NK-92 treated with Interleukin-12 subunit alpha and Interleukin-12 subunit beta, amount 100 ng/mL, for 24 hours (cell line): ENCODE results near the gene FIBCD1.

ENCODE experiments used
- DNase-seq: peaks from one replicate; lab custom pipeline; 2025; lab: John Stamatoyannopoulos, UW

Gene FIBCD1

DNA sequence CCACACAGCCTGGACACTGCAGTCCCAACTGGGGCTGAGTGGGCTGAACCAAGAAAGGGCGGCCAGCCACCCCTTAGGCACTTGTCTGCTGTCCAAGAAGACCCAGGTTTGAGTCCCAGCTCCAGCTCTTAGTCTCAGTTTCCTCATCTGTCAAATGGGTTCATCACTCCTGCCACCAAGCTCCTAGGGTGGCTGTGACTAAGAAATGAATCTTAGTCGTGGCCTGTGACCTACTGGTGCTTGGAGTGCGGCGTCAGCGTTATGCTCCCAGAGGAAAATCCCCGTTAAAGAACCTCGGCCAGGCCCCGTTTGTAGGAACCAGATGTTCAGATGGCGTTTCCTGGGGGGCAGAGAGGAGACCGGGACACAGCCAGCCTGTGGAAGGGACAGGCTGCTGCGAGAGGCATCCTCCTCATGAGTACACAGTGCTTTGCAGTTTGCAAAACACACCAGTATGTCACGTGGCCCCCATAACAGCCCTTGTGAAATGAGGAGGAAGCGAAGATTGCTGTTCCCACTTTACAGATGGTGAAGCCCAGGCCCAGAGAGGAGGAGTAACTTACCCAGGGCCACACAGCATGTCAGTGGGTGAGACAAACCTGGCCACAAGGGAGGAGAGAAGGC, 3.3 kb downstream of the FIBCD1 start:
- no peak for DNase-seq

DNA sequence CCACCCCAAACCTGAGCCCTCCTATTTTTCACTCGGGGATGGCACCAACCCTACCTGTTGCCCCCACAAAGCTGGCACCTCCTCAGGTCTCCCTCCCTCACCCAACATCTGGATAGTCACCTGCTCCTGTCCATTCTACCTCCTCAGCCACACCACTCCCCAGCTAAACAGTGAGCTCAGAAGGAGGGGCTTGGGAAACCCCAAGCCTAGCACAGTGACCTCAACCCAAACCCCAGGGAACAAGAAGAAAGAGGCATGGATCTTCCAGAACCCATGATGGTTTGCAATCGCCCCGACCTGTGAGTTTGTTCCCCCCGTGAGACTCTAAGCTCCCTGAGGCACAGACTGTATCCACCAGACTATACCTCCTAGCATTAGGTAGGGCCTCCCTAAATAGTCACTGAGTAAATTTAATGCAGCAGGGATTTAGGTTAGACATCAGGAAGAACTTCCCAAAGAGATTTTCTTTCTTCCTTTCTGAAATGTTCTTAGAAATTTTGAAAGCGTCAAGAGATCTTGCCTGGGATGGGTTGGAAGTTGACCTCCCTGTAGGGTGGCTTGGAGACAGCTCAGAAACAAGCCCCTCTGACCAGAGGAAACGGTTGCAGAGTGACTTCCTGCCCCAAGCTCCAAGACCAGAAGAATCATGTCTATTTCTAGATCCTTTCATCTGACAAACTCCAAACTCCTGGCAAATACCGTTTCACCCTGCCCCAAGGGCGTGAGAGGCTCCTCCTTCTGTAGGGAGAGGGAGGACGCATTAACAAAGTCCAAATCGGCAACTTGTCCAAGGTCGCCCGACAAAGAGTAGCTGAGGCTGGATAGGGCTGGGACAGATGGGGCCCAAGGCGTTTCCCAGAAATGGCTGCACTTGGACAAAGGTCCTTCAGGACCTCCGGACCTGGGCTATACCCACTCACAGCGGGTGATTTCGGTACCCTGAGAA, 4.1 kb downstream of the FIBCD1 start:
- DNase-seq: no peak

DNA sequence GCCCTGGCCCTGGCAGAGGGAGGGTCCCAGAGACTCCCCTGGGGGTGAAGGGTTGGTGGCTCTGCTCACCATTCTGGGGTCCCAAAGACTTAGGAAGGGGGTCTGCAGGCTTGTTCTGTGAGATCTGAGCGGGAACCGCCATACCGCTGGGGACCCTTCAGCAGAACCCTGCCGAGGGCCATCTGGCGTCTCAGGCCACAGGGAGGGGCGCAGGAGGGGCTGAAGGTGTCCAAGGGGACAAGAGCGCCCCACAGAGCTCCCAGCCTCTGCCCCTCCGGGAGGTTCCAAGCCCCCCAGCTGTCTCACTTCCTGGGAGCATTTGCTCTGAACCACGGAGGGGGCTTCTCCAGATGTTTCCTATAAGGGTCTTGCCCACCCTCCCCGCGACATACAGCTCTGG, 4.8 kb downstream of the FIBCD1 start:
- no peak for DNase-seq

DNA sequence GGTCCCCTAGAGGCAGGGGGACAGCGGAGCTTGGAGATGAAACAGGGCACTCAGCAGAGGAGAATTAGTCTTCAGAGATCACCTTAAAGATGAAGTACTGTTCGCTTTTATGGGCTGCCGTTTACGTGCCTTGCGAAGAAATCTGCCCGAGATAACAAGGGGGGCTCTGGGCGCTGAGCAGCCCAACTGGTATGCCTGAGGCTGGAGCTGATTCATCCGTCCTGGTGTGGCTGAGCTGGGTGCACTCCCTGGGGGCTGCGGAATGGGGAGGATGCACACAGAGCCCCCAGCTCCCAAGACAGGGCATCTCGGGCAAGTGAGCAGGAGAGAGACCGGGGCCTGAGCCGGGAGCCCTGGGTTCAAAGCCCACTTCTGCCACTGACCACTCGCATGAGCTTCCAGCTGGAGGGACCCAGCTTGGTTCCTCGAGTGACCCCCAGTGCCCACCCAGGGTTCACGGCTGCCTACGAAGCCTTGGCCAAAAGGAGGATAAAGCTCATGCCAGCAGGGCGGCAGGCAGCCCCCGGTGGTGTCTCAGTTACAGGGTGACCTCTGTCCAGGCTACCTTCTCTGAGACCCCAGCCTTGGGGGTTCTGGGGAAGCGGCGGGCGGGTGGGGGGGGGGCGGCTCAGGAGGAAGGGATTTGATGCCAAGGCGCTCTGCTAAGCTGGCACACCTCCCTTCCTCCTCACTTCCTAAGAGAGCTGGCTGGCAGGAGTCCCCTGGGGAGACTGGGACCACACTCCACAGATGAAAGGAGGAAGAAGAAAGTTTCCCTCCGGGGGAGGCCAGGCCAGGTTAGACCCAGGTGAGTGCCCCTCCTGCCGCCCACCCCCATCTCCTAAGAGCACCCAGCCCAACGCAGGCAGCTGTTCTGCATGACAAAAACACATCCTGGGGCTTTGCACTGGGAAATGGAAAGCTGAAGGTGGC, 5.7 kb downstream of the FIBCD1 start:
- no peak for DNase-seq

DNA sequence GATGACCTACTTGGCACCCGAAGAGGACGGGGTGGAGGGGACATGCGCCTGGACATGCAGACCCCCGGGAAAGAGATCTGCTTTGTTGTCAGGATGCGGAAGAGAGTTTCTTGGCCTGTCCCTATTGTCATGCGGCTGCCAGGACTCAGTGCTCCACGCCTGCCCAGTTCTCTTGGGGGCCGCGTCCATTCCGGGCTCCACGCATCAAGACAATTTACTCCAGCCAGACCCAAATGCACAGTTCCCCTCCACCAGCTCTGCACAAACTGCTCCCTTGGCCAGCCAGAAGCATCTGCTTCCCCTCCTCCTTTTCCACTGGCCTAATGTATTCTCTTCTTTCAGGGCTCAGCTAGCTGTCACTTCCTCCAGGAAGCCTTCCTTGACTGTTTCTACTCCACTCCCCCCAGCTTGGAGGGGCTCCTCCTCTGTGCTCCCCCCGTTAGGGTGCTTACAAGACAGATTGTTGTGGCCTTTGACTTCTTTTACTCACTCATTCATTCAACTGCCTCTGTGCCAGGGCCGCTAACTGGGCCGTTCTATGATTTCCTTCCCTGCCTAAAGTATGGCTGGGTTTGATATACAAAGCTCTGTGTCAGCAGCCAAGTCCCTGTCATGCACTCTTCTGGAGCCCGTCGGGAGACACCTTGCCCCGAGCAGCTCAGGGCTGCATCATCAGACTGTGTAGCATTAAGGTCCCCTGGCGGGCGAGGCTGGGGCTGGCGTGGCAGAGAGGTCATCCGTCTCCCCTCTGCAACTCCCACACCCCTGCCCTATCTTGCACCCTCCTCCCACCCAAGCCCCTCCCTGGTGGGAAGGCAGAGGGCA, 6.6 kb downstream of the FIBCD1 start:
- no peak for DNase-seq

DNA sequence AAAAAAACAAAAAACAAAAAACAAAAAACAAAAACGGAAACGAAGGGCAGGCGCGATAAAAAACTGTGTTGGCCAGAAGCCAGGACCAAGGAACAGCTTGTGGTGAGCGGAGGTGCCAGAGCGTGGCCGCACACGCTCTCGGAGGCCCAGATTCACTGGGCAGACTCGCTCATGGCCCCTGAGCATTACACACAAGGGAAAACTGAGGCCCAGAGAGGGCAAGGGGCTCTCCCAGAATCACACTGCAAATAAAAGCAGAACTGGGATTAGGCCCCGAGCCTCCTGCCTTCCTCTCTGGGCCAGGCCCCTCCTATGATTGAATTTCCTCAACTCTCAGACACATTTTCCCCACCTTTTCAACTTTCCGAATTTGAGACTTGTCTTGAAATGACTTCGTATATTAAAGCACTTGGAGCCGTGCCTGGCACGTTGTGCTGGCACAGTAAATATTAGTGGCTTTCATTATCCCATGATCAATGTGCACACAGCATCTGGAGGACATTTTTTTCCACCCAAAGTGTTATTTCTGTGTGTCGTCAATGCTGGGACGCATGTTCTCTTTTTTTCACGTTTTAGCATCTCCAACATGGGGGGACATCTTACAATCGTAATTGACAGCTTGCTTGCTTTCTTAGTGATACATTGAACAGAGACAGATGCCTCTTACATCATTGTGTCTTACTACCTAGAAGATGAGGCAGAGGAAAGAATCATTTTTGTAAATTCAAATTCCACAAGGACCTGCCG, 7.4 kb downstream of the FIBCD1 start:
- no peak for DNase-seq

DNA sequence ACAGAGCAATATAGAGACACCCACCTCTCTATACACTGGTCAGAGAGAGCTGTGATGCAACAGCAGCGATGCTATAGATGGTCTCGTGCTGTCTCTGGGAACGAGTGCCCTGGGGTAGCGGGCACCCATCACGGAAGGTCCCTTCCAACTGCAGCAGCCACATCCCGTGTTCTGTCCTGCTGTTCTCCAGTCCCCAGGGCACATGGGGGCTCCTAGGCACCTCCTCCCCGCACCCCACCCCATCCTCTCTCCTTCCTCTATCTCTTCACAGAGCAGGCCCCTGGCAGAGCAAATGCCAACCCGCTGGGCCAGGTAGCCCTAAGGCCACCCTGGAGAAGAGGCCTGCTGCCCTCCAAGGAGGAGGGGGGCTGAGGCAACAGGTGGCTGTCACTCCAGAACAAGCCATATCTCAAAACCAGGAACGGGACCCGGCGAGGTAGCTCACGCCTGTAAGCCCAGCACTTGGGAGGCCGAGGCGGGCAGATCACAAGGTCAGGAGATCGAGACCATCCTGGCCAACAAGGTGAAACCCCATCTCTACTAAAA, 8.2 kb downstream of the FIBCD1 start:
- no peak for DNase-seq

DNA sequence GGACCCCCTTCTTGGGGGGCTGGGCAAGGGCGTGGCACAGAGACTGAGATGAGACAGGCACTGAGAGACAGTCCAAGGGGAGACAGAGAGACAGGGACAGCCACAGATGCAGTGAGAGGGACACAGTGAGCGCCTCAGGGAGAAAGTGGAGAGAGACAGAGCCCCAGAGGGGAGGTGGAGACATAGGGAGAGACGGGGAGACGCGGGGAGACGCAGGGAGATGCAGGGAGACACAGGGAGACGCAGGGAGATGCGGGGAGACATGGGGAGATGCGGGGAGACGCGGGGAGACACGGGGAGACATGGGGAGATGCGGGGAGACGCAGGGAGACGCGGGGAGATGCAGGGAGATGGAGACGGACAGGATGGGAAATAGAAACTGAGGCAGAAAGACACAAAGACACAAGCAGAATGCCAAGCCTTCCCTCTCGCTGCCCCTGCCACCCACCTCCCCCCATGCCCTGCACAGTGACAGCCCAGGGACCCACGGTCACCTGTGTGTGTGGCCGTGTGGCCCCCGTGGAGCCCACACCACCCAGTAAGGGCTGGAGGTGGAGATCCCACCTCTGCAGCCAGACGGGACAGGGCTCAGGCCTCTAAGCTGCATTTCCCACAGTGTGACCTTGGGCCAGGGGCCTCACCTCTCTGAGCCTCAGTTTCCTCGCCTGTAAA, 8.8 kb downstream of the FIBCD1 start:
- DNase-seq: no peak

DNA sequence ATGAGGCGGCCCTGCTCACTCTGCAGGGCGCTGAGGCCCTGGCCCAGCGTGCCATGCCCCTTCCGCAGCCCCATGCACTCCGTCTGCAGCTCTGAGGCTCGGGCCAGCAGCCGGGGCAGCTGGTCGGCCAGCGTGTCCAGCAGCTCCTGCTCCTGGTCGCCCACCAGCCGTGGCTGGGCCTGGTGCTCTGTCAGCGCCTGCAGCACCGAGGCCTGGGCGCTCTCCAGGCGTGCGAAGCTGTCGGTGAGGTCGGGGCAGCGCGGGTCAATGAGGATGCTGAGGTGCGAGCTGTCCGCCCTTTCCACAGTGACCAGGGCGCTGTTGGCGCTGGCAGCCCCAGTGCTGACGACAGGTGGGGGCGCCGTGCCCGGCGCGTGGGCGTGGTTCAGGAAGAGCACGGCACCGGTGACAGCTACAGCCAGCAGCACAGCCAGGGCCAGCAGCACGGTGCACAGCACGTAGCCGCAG, 9.4 kb downstream of the FIBCD1 start:
- no peak for DNase-seq

DNA sequence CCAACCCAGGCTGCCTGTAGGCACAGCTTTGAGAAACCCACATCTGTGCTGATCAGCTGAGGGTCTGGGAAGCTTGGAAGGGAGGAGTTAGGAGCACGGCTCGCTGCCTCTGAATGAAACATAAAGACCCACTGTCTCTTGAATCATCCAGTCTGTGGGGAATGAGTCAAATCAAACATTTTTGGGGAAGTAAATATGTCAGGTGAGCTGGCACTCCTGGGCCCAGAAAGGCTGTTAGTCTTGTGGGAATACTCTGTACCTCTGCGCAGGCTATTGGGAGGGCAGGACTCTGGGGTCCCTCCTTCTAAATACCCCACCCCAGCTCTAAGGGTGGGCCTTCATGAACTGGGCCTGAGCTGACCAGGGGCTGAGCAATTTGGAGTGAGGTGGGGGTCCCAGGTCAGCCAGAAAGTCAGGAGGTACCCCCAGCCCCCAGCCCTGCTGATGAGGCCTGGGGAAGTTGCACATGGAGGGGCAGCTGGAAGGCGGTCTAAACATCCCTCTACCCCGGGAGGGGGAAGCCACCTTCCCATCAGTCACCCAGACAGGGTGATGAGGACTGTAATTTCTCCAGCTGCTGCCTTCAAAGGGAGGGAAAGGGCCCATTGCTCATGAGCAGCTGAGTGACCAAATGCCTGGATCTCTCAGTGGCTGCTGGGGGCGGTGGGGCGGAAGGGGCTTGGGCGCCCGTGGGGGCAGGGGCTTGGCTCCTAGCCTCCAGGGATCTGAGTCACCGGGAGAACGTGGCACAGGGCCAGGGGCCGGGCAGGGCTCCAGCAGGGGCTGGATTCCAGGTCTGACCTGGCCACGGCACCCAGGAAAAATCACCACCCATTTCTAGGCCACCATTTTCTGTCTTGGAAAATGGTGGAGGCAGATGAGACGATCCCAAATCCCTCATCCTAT, 10.8 kb downstream of the FIBCD1 start:
- no peak for DNase-seq

DNA sequence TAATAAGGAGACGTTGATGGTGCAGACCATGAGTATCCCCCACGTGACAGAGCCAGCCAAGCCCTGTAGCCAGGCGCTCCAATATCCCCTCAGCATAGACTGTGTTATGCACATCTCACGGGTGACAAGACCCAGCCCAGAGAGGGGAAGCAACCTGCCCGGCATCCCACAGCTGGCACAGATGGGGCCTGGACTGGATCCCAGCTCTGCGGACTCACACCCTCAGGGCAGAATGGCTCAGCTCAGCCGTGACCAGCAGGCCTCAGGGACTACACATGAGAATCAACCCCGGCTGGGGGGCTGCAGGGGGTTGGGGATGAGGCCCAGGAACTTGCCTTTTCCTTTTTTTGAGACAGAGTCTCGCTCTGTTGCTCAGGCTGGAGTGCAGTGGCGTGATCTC, 11.7 kb downstream of the FIBCD1 start:
- no peak for DNase-seq

DNA sequence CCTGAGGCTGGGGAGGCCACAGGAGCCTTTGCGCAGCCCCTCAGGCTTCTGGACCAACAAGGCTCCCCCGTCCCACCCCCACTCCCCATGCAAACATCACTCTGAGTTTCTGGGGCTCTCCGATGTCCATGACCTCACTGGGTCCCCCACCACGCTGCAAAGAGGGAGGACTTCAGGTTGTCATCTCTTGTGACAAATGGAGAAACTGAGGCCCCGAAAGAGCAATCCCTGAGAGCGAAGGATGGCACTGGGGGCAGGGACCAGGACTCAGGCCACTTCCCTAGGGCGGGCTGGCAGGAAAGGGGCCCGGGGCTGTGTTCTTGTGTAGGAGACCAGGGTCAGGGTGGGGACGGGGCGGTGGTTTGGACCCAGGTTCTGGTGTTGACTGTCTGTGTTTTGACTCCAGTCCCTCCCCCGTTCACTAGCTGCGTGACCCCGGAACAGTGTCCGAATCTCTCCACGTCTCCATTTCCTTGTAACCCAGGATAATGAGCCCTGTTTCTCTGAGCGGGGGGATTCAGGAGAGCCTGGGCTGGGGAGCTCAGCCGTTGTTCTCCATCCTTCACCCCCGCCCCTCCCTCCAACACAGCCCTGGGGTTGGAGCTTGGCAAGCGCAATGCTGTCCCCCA, 13.9 kb downstream of the FIBCD1 start:
- no peak for DNase-seq

DNA sequence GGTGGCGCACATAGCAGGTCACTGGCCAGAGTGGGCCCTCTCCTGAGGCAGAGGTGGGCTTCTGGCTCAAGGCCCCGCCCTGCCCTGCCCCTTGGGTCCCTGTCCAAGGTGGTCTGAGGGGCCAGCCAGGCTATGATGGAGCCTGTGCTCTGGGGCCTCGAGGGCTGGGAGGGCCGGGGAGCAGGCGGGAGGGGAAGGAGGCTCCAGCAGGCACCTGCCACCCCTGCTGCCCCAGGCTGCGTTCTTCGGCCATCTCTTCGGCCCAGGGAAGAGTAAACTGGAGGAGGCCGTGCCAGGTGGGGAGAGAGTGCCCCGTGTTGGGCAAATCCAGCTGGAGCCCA, 14.6 kb downstream of the FIBCD1 start:
- DNase-seq: no peak

DNA sequence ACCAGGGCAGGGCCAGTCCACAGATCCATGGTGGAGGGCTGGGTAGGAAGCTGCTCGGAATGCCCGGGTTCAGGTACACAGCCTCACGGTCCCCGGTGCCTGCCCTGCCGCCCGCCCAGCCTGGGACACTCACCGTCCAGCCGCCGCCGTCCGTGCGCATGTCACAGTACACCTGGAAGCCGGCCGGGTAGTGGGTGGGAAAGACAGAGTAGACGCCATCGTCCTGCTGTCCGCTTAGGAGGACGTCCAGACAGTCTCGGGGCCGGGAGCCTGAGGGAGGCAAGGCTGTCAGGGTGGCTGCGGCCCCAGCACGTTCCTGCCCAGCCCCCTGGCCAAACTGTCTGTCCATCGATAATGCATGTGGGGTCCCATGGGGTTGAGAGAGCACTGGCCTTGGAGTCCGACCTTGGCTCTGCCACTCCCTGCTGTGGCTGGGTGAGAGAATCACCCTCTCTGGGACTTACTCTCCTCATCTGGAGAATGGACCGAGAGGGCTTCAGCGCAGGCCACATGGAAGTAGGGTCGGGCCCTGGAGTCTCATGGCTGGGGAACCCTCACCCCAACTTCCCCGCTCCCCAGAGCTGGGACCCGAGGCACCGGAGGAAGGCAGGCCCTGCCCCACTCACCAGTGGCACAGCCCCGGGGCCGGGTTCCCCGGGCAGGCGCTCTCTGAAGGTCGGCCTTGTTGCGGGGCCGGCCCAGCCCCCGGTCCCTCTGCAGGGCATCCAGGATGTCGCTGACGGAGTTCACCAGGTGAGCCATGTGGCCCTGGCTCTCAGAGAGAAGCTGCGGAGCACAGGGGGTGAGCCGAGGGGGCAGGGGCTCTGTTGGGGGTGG, 15.2 kb downstream of the FIBCD1 start:
- DNase-seq: no peak

DNA sequence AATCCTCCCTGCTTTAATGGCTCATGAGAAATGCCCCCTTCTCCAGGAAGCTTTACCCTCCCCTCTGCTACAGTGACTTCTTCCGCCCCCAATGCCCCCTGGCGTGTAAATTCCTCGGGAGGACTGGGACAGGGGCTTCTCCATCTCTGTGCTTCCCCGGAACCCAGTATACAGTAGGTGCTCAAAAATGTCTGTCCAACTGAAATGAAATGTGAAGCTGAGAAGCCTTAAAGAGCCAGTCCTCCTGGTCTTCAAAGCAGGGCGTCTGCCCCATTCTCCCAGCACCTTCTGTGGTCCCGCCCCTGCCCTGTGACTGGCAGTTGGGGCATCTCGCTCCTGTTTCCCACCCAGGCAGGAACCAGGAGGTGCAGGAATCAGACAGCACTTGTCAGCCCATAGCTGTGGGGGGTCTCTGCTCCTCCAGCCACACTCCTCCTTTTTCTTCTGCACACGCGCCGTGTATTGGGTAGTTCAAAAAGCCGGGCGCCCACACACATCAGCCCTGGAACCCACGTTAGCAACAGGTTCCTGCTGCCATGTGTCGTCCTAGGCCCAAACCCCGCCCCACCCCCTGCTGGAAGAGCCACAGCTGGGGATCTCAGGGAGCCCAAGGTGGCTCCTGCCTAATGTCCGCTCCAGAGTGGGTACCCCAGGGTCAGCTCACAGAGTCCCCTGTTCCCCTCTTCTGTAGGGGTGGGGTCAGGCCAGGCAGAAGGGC, 16.0 kb downstream of the FIBCD1 start:
- DNase-seq: no peak

DNA sequence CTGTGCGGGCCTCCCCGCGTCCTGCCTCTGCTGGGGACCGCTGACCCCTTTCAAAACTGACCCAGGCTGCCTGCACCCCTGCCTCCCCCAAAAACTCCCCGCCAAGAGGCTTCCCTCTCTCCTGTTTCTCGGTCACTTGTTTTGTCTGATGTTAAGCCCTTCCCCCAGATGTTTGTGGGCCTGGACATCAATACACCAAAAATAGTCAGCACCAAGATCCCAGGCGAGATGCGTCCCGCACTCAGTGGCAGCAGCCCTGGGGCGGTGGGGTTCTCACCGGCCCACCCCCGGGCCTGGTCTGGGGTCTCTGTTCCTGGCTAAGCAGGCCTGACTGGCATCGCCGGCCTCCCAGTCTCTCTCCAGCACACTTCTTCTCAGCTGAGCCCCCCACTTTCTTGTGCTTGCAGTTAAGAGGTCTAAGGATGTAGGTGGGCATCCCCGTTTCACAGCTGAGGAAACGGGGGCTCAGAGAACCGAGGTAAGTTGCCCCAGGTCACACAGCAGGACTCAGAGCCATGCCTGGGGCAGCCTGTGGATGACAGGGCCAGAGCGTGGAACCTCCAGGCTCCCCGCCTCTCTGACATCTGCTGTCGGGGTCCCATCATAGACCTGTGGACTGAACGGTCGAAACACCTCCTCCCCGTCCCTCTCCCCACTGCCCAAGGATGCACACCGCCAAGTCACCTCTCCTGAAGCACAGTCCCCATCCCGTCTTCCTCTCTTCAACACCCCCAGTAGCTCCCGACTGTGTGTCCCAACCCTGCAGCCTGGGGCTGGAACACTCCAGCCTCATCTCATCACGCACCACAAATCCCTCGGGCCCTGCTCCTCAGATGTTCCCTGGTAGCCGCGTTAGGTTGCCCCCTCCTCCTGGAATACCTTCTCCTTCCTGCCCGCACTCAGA, 16.8 kb downstream of the FIBCD1 start:
- no peak for DNase-seq
